ENCODE results near the gene NCOR2.

Gene NCOR2

GRCh38 chr12:124541322-124541721, 26.1 kb downstream of the NCOR2 start:
- DNase-seq: no peak

GRCh38 chr12:124539084-124540041, 28.0 kb downstream of the NCOR2 start:
- no peak for DNase-seq

GRCh38 chr12:124538194-124539082, 29.0 kb downstream of the NCOR2 start:
- DNase-seq: no peak

GRCh38 chr12:124537525-124538193, 29.8 kb downstream of the NCOR2 start:
- no peak for DNase-seq

DNA sequence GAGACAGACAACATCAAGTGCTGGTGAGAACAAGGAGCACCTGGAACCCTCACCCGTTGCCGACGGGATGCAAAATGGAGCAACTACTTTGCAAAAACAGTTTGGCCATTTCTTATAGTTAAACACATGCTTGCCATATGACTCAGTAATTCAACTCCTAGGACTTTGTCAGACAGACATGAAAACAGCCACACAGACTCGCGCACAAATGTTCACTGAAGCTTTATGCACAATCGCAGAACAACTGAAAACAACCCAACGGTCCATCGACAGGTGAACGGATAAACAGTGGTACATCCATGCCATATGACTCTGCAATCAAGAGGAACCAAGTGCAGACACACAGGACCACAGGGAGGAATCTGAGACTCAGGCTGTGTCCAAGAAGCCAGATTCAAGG, 30.8 kb downstream of the NCOR2 start:
- no peak for DNase-seq

- no peak for DNase-seq
Observed at GRCh38 chr12:124534776-124535740, 32.4 kb downstream of the NCOR2 start.

- DNase-seq: no peak
Observed at GRCh38 chr12:124533456-124533855, 34.0 kb downstream of the NCOR2 start.

DNA sequence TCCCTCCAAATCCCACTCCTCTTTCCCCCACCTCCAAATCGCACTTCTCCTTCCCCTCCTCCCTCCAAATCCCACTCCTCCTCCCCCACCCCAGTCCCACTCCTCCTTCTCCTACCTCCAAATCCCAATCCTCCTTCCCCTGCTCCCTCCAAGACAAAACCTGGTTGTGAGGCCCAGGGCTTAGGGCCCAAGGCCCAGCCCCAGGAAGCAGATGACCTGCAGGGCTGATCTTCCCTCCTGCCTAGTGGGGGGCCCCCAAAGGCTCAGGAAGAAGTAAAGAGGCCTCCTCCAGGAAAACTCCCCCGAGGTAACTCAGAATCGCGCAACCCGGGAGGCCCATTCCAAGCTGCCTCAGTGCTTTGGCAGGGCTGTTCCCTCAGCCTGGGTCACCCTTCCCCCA, 34.4 kb downstream of the NCOR2 start:
- DNase-seq: no peak

DNA sequence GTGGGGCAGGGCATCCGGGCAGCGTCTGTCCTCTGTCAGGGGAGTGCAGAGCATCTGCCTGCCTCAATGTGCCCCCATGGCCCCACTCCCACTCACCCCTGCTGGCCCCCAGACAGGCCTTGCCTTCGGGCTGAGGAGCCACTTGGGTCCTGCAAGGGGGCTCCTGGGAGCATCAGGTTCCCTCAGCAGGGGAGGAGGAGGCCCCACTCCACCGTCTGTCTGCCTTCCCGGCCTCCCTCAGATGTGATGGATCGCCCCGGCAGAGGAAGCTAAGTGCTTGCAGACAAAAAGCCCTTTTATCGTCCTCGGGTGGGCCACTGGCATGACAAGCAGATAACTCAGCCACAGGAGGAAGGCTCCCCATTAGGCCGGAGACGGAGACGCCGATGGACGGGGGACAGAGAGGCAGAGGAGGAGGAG, 35.1 kb downstream of the NCOR2 start:
- DNase-seq: no peak

GRCh38 chr12:124531906-124532305, 35.5 kb downstream of the NCOR2 start:
- no peak for DNase-seq

GRCh38 chr12:124531281-124531745, 36.1 kb downstream of the NCOR2 start:
- no peak for DNase-seq

DNA sequence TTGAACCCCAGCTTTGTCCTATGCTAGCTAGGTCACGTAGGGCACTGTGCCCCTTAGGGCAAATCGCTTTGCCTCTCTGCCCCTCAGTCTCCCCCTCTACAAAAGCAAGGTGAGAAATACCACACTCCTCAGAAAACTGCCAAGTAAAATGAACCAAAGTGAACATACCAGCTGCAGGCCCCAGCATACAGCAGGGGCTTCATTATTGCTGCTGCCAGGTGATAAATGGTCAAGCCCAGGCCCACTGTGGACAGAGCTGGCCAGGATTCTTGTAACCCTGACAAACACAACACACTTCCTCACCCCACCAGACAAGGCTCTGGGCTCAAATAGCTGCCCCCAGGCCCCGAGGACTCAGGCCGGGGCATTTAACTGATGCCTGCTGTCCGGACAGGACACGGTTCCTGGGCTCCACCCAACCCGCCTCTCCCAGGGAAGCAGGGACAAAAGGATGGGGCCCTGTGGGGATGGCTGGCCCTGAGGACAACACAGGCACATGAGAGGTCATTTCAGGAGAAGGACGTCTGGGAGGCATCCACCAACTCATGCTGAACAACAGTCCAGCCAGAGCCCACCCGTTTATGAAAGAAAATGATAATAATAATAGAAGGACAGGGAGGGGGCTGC, 36.7 kb downstream of the NCOR2 start:
- DNase-seq: no peak

- no peak for DNase-seq
Observed at GRCh38 chr12:124529565-124530276, 37.7 kb downstream of the NCOR2 start.

DNA sequence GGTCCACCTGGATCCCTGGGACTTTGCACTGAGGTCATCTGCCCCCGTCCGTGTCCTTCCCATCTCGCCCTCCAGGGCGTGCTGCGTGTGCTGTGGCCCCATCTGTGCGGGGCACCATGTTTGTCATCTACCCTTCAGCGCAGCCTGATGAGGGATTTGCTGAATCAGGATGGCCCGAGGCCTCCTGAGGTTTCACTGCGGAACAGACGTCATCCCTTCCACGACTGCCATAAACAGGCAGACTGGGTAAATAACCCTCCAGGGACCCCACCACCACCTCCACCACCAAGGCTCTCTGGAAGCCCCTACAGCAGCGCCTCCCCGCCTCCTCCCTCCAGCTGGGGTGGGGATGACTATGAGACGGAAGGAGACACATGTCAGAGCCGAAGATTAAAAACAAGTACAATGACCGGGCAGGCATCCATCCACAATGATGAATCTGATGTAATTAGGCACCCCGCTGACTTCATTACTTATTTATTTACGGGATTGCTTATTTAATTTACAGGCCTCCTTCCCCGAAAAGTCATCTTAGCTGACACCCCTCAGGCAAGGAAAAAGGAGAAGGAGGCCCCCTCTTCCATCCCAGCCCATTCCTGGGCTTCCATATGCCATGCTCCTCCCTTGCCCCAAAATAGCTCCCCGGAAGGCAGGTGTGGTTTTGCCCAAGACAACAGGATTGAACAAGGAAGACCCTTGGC, 39.4 kb downstream of the NCOR2 start:
- no peak for DNase-seq

GRCh38 chr12:124525927-124526692, 41.3 kb downstream of the NCOR2 start:
- DNase-seq: no peak

GRCh38 chr12:124525455-124525854, 42.0 kb downstream of the NCOR2 start:
- DNase-seq: no peak

- DNase-seq: no peak
Observed at GRCh38 chr12:124524231-124524925, 43.0 kb downstream of the NCOR2 start.

DNA sequence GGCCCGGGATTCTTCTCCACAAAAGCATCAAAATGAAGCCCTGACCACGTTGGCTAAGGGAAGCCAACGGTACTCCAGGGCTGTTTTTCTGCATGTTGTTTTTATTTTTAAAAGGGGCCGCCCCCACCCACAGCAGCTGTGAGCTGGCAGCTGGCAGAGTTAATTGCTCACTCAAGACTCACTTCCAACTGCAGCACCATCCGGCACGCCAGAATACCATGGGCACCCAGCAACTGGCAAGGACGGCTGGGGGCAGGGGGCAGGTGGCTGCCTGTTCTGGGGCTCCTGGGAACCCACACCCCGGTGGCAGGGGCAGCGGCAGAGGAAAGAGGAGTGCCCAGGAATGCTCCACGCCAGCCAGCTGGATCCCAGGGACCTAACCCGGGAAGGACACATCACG, 44.3 kb downstream of the NCOR2 start:
- no peak for DNase-seq

DNA sequence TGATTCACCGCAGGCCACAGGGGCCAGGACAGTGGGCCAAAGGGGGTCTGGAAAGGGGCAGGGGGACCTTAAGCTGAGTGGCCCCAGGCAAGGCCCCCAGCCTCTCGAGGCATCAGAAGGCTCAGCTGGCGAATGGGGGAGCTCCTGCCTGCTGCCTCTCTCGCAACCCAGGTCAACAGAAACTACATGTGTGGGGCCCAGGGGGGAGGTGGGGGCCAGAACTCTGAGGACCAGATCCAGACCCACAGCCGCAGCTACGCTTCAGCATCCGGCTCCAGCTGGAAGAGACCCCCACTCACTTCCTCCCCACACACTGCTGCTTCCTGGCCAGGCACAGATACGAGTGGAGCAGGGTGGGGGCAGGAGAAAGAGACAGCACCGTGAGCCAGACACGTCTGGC, 46.5 kb downstream of the NCOR2 start:
- DNase-seq: no peak

Data from NCI-H2081 treated with DMSO at 0.1 percent for 48 hours (cell line).